ENCODE results near the gene GOLPH3. TPM values are rescaled to one million over a fixed set of nuclear protein-coding genes. Genes with fewer than 3 reads are reported as not detected.

GOLPH3 gene
- polyA plus RNA-seq, 1 donor from 2014 or later, result 75.8 TPM

GRCh38 chr5:32145378-32145777 is 28.7 kb downstream of the GOLPH3 start:
- no peaks in the 10 kb centered on the region for H3K9me3 ChIP-seq (ENCODE audit: low read length)
- H3K27me3 ChIP-seq (ENCODE audit: insufficient read depth, low read depth, low read length), result no peaks in the 10 kb centered on the region
- peaks cover 66% of the 10 kb centered on the region for H3K79me2 ChIP-seq (replicated peaks; ENCODE audit: insufficient read depth, low read length)
- no peaks in the 10 kb centered on the region for H4K20me1 ChIP-seq (ENCODE audit: insufficient read depth)
- H3K9ac ChIP-seq (ENCODE audit: low read length), result no peak overlapping the region
- H3K4me2 ChIP-seq (ENCODE audit: low read length), result no peak overlapping the region
- H3F3A ChIP-seq (ENCODE audit: insufficient read depth, low read length, poor library complexity, severe bottlenecking), result no peaks in the 10 kb centered on the region
- no peaks in the 10 kb centered on the region for H3K36me3 ChIP-seq (ENCODE audit: insufficient read depth, low read length)
- no peak overlapping the region for H3K4me3 ChIP-seq (ENCODE audit: low read length)
- TF ChIP-seq TAF1 (IDR thresholded peaks at IDR 0.05; ENCODE audit: low read depth) (no peak), EP300 (conservative IDR thresholded peaks at IDR 0.05; ENCODE audit: poor library complexity, severe bottlenecking) (no peak), MXI1 (conservative IDR thresholded peaks at IDR 0.05; ENCODE audit: poor library complexity, severe bottlenecking) (no peak), SMC3 (conservative IDR thresholded peaks at IDR 0.05; ENCODE audit: poor library complexity) (no peak)
- H3K27ac ChIP-seq (ENCODE audit: low read length), result no peak overlapping the region
- no peaks in the 10 kb centered on the region for H3K9me2 ChIP-seq (ENCODE audit: insufficient read depth, low read length)
- H2AFZ ChIP-seq (ENCODE audit: low read depth, low read length), result no peak overlapping the region

- Histone ChIP-seq H4K20me1 (ENCODE audit: insufficient read depth) (no peaks in the 10 kb centered on the region), H3K9ac (ENCODE audit: low read length) (no peak overlapping the region), H3K27me3 (ENCODE audit: insufficient read depth, low read depth, low read length) (no peaks in the 10 kb centered on the region), H2AFZ (ENCODE audit: low read depth, low read length) (no peak overlapping the region), H3K9me2 (ENCODE audit: insufficient read depth, low read length) (no peaks in the 10 kb centered on the region), H3K79me2 (replicated peaks; ENCODE audit: insufficient read depth, low read length) (peaks cover 58% of the 10 kb centered on the region), H3K4me2 (ENCODE audit: low read length) (no peak overlapping the region), H3F3A (ENCODE audit: insufficient read depth, low read length, poor library complexity, severe bottlenecking) (no peaks in the 10 kb centered on the region), H3K36me3 (ENCODE audit: insufficient read depth, low read length) (no peaks in the 10 kb centered on the region), H3K4me3 (ENCODE audit: low read length) (no peak overlapping the region), H3K27ac (ENCODE audit: low read length) (no peak overlapping the region), H3K9me3 (ENCODE audit: low read length) (no peaks in the 10 kb centered on the region)
- TF ChIP-seq MXI1 (conservative IDR thresholded peaks at IDR 0.05; ENCODE audit: poor library complexity, severe bottlenecking) (no peak), REST (IDR thresholded peaks at IDR 0.05; ENCODE audit: borderline replicate concordance) (no peak), SMC3 (conservative IDR thresholded peaks at IDR 0.05; ENCODE audit: poor library complexity) (no peak), POLR2AphosphoS5 (IDR thresholded peaks at IDR 0.05) (no peak)
These were observed 29.5 kb downstream of the GOLPH3 start for GRCh38 chr5:32144378-32145207.

GRCh38 chr5:32143617-32144377 is 30.3 kb downstream of the GOLPH3 start:
- Histone ChIP-seq H3K79me2 (replicated peaks; ENCODE audit: insufficient read depth, low read length) (peaks cover 50% of the 10 kb centered on the region), H3K9me2 (ENCODE audit: insufficient read depth, low read length) (no peaks in the 10 kb centered on the region), H3K9me3 (ENCODE audit: low read length) (no peaks in the 10 kb centered on the region), H3K4me2 (ENCODE audit: low read length) (no peak overlapping the region), H3K27ac (ENCODE audit: low read length) (no peak overlapping the region), H3K9ac (ENCODE audit: low read length) (no peak overlapping the region), H4K20me1 (ENCODE audit: insufficient read depth) (no peaks in the 10 kb centered on the region), H2AFZ (ENCODE audit: low read depth, low read length) (no peak overlapping the region), H3K36me3 (ENCODE audit: insufficient read depth, low read length) (no peaks in the 10 kb centered on the region), H3K27me3 (ENCODE audit: insufficient read depth, low read depth, low read length) (no peaks in the 10 kb centered on the region), H3K4me3 (ENCODE audit: low read length) (no peak overlapping the region), H3F3A (ENCODE audit: insufficient read depth, low read length, poor library complexity, severe bottlenecking) (no peaks in the 10 kb centered on the region)
- no peak for TF ChIP-seq MXI1 (conservative IDR thresholded peaks at IDR 0.05; ENCODE audit: poor library complexity, severe bottlenecking)
- TF ChIP-seq EZH2 (IDR thresholded peaks at IDR 0.05; ENCODE audit: borderline replicate concordance, insufficient read depth, low read length, poor library complexity, severe bottlenecking), result no peak
- no peak for TF ChIP-seq RAD21 (conservative IDR thresholded peaks at IDR 0.05)
- no peak for TF ChIP-seq REST (IDR thresholded peaks at IDR 0.05; ENCODE audit: borderline replicate concordance)
- no peak for TF ChIP-seq POLR2AphosphoS5 (IDR thresholded peaks at IDR 0.05)
- TF ChIP-seq CTCF (IDR thresholded peaks at IDR 0.05; ENCODE audit: poor library complexity, severe bottlenecking), result no peak
- no peak for TF ChIP-seq TAF1 (IDR thresholded peaks at IDR 0.05; ENCODE audit: low read depth)
- no peak for TF ChIP-seq EP300 (conservative IDR thresholded peaks at IDR 0.05; ENCODE audit: poor library complexity, severe bottlenecking)
- TF ChIP-seq SMC3 (conservative IDR thresholded peaks at IDR 0.05; ENCODE audit: poor library complexity), result no peak

Measured in neural cell (in vitro differentiated cells).